GM12875 (cell line): Measurements from ENCODE around the gene DUSP6.

Source experiments
- H3K4me3 ChIP-seq: one replicate; pipeline ENCODE4 v1.5.1; 2011; ENCODE audit warnings: low read depth, low read length, control low read depth
- CTCF ChIP-seq: IDR thresholded peaks from 2 replicates; pipeline ENCODE4 v1.5.1; 2011; ENCODE audit warnings: low read depth, mild to moderate bottlenecking, control low read depth, inconsistent platforms, low read length, moderate library complexity, borderline replicate concordance; ENCODE audit not compliant: insufficient read depth

The DUSP6 gene

GRCh38 chr12:89352492-89353187, at the start of gene DUSP6:
DUSP6 (minus strand) TSS chr12:89352501; CDS start chr12:89352039, 462 bp downstream.
- peak within 1 kb of the TSS; percentile 18 for H3K4me3 ChIP-seq
- TF ChIP-seq CTCF: no peak

GRCh38 chr12:89401433-89402058, 49.2 kb upstream of the DUSP6 start:
- no peak for TF ChIP-seq CTCF
- H3K4me3 ChIP-seq: no peak overlapping the region

GRCh38 chr12:89400415-89400814, 48.1 kb upstream of the DUSP6 start:
- H3K4me3 ChIP-seq: no peak overlapping the region
- no peak for TF ChIP-seq CTCF

- TF ChIP-seq CTCF: no peak
- H3K4me3 ChIP-seq: no peak overlapping the region
Observed at GRCh38 chr12:89395712-89396111, 43.4 kb upstream of the DUSP6 start.

GRCh38 chr12:89393551-89394121, 41.3 kb upstream of the DUSP6 start:
- no peak for TF ChIP-seq CTCF
- H3K4me3 ChIP-seq: no peak overlapping the region

- TF ChIP-seq CTCF: no peak
- no peak overlapping the region for H3K4me3 ChIP-seq
Observed at GRCh38 chr12:89392391-89392790, 40.1 kb upstream of the DUSP6 start.
